ENCODE results near the gene PLAAT4. TPM values are rescaled to one million over a fixed set of nuclear protein-coding genes. Genes with fewer than 3 reads are reported as not detected.
"Not testable (repeated sequence)": the region's sequence is repeated elsewhere in the genome, so short reads cannot be mapped to it uniquely, and the experiment has no call there.

The PLAAT4 gene
- total RNA-seq, 2 experiments from 2014 or later, result 80.4 to 82.4 TPM

DNA sequence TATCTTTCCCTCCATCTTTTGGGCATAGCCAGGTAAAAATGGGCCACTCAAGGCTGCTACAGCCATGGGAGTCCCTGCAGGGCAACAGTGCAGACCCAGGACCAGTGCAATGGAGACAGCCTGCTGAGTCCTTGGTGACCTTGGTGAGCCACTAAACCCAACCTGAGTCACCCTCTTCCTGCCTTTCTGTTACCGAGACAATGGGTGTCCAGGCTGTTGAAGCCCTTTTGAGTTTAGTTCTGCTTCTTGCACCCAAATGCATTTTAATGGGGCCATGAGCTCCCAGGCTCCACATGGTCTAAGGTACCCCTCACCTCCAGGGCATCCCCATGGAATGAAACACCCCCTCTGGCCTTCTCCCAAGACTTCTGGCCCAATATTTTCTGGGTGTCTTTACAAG, 874 bp upstream of the PLAAT4 start:
- no peaks in the 10 kb centered on the region for H3K27me3 Mint-ChIP-seq
- H3K4me3 Mint-ChIP-seq, result peak overlapping the region; percentile 100
- ChIA-PET CTCF (interaction anchor here (1.4 kb wide), 1 partner anchor 32 kb away, joined by 4 read pairs; no protein-coding TSS in a partner anchor), POLR2A (interaction anchor here (1.3 to 4.8 kb wide), 9 partner anchors 8 to 78 kb away, joined by 3 to 86 read pairs (median 11); no protein-coding TSS in a partner anchor)
- Histone ChIP-seq H3K27me3 (ENCODE audit: control insufficient read depth in 1 of 2, insufficient read depth in 2 of 2, low read length in 2 of 2) (no peaks in the 10 kb centered on the region), H3K36me3 (ENCODE audit: insufficient read depth, low read length) (no peaks in the 10 kb centered on the region), H3K27ac (ENCODE audit: low read depth in 1 of 2, low read length in 2 of 2) (peak overlapping the region; percentile 81 to 82), H3K9me3 (ENCODE audit: control insufficient read depth in 1 of 2, insufficient read depth in 1 of 2, low read length in 2 of 2) (no peaks in the 10 kb centered on the region), H3K4me1 (ENCODE audit: insufficient read depth, low read length) (peaks cover 89% of the 10 kb centered on the region), H3K4me3 (ENCODE audit: low read length) (peak overlapping the region; percentile 90)
- TF ChIP-seq, protein P1, sequence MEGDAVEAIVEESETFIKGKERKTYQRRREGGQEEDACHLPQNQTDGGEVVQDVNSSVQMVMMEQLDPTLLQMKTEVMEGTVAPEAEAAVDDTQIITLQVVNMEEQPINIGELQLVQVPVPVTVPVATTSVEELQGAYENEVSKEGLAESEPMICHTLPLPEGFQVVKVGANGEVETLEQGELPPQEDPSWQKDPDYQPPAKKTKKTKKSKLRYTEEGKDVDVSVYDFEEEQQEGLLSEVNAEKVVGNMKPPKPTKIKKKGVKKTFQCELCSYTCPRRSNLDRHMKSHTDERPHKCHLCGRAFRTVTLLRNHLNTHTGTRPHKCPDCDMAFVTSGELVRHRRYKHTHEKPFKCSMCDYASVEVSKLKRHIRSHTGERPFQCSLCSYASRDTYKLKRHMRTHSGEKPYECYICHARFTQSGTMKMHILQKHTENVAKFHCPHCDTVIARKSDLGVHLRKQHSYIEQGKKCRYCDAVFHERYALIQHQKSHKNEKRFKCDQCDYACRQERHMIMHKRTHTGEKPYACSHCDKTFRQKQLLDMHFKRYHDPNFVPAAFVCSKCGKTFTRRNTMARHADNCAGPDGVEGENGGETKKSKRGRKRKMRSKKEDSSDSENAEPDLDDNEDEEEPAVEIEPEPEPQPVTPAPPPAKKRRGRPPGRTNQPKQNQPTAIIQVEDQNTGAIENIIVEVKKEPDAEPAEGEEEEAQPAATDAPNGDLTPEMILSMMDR (IDR thresholded peaks at IDR 0.05), result no peak
- peaks cover 34% of the 10 kb centered on the region for H3K36me3 Mint-ChIP-seq (ENCODE audit: low read depth)
- no peaks in the 10 kb centered on the region for H3K9me3 Mint-ChIP-seq
- intact Hi-C loops (cut with DNase I, micrococcal nuclease), result loop anchor here in 1 of 2 experiments (1.0 to 10.0 kb wide), 2 partner anchors 32 to 99 kb away; no protein-coding TSS in a partner anchor
- ATAC-seq (ENCODE audit: poor library complexity) (no peak), DNase-seq (peak in 7 of 14 experiments; percentile 20 to 67 (median 51))
- H3K27ac Mint-ChIP-seq, result peak overlapping the region; percentile 98
- H3K4me1 Mint-ChIP-seq (ENCODE audit: low read depth), result peaks cover 97% of the 10 kb centered on the region

DNA sequence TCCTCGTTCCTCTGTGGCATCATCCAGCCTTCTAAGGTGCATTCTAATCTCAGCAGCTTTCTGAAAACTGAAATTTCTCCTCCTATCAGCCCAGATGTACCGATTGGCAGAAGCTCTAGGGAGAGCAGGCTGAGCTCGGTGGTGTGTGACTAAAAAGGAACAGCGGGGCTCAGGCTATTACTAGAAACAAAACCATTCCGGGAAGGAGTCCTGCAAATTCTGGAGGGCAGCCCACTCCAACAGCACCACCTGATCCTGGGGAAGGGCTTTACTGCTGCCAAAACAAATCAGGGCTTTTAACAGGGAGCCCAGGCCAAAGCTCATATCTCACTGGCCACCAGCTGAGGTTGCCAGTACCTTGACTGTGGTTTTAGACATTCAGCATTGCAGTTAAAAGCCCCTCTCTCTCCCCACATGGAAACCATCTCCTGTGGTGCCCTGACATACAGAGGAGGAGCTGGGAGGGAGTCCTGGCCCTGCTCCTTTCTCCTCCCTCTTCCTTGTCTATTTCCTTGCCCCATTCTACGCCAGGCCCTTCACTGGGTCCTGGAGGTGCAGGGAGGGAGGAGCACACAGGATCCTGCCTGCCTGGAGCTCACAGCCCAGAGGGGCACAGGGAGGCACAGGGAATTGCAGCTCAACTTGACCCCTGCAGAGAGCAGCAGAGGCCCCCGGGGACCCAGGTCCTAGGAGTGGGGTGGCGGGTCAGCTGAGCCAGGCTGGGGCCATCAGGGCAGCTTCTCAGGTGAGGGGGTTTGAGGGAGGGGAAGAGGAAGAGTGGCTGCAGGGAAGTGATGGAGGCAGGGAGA, 889 bp downstream of the PLAAT4 start:
- no peaks in the 10 kb centered on the region for H3K9me3 ChIP-seq (ENCODE audit: control insufficient read depth in 1 of 2, insufficient read depth in 1 of 2, low read length in 2 of 2)
- H3K4me1 Mint-ChIP-seq (ENCODE audit: low read depth), result peaks cover 90% of the 10 kb centered on the region
- intact Hi-C loops (cut with DNase I, micrococcal nuclease), result loop anchor here in 1 of 2 experiments (1.0 to 10.0 kb wide), 2 partner anchors 16 to 97 kb away; no protein-coding TSS in a partner anchor
- H3K36me3 Mint-ChIP-seq (ENCODE audit: low read depth), result peaks cover 45% of the 10 kb centered on the region
- no peaks in the 10 kb centered on the region for H3K9me3 Mint-ChIP-seq
- peaks cover 8% of the 10 kb centered on the region for H3K36me3 ChIP-seq (ENCODE audit: insufficient read depth, low read length)
- H3K4me1 ChIP-seq (ENCODE audit: insufficient read depth, low read length), result peaks cover 83% of the 10 kb centered on the region
- no peaks in the 10 kb centered on the region for H3K27me3 Mint-ChIP-seq
- POLR2A ChIA-PET, result interaction anchor here (0.6 to 4.8 kb wide), 19 partner anchors 10 to 232 kb away, joined by 3 to 86 read pairs (median 8); partner anchors contain the start of genes ATL3, LGALS12 and PLAAT5
- H3K27ac ChIP-seq (ENCODE audit: low read depth in 1 of 2, low read length in 2 of 2), result peak overlapping the region; percentile 81 to 82
- DNase-seq (peak in 1 of 14 experiments; percentile 30), ATAC-seq (ENCODE audit: poor library complexity) (peak; percentile 43)
- peak overlapping the region; percentile 98 for H3K27ac Mint-ChIP-seq
- TF ChIP-seq, protein P1 (IDR thresholded peaks at IDR 0.05), result no peak
- H3K4me3 ChIP-seq (ENCODE audit: low read length), result peak overlapping the region; percentile 90
- H3K4me3 Mint-ChIP-seq, result peak overlapping the region; percentile 100
- no peaks in the 10 kb centered on the region for H3K27me3 ChIP-seq (ENCODE audit: control insufficient read depth in 1 of 2, insufficient read depth in 2 of 2, low read length in 2 of 2)
- CTCF ChIA-PET, result interaction anchor here (1.0 to 1.4 kb wide), 4 partner anchors 30 to 98 kb away, joined by 3 to 5 read pairs (median 4); no protein-coding TSS in a partner anchor

DNA sequence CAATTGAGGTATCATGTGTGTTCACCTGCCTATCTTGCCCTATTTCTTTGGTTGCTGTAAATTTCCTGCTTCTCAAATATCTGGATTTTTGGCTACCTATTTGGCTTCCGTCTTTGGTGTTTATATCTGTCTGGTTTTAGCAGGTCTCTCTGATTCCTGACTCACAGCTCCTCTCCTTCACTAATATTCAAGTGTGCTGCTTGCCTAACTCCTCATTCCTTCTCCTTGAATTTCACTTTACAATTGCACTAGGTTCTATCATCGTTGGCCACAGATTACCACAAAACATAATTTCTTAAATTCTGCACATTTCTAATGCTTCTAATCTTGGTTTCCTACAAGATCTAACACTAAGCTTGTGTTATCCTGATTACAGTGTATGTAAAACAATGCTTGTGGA, 5.9 kb downstream of the PLAAT4 start:
- ATAC-seq (ENCODE audit: poor library complexity); H3K9me3 Mint-ChIP-seq; H3K9me3 ChIP-seq (ENCODE audit: control insufficient read depth in 1 of 2, insufficient read depth in 1 of 2, low read length in 2 of 2); CTCF ChIA-PET; DNase-seq; H3K4me3 ChIP-seq (ENCODE audit: low read length); H3K27me3 ChIP-seq (ENCODE audit: control insufficient read depth in 1 of 2, insufficient read depth in 2 of 2, low read length in 2 of 2); H3K4me3 Mint-ChIP-seq; H3K27me3 Mint-ChIP-seq; intact Hi-C loops (cut with DNase I, micrococcal nuclease): not testable (repeated sequence)
- Histone ChIP-seq H3K27ac (ENCODE audit: low read depth in 1 of 2, low read length in 2 of 2) (peak overlapping the region in 1 of 2 donors; percentile 15), H3K4me1 (ENCODE audit: insufficient read depth, low read length) (peaks cover 47% of the 10 kb centered on the region), H3K36me3 (ENCODE audit: insufficient read depth, low read length) (peaks cover 49% of the 10 kb centered on the region)
- Mint-ChIP-seq H3K4me1 (ENCODE audit: low read depth) (peaks cover 48% of the 10 kb centered on the region), H3K36me3 (ENCODE audit: low read depth) (peaks cover 83% of the 10 kb centered on the region), H3K27ac (peak overlapping the region; percentile 57)
- POLR2A ChIA-PET, result interaction anchor here (2.3 kb wide), 1 partner anchor 9 kb away, joined by 11 read pairs; no protein-coding TSS in a partner anchor
